ENCODE results near the gene NFE2. TPM values are rescaled to one million over a fixed set of nuclear protein-coding genes. Genes with fewer than 3 reads are reported as not detected.

The NFE2 gene
- total RNA-seq, 1 experiment from 2014 or later = 0.06 TPM

DNA sequence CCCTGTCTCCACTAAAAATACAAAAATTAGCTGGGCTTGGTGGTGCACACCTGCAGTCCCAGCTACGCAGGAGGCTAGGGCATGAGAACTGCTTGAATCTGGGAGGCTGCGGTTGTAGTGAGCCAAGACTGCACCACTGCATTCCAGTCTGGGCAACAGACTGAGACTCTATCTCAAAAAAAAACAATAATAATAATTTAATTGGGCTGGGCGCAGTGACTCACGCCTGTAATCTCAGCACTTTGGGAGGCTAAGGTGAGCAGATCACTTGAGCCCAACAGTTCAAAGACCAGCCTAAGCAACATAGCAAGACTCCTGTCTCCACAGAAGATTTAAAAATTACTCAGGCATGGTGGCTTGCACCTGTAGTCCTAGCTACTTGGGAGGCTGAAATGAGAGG is 47.6 kb downstream of the NFE2 start:
- no peak for DNase-seq (ENCODE audit: low read depth)

GRCh38 chr12:54251667-54252284 is 49.0 kb downstream of the NFE2 start:
- peak; percentile 46 for DNase-seq (ENCODE audit: low read depth)

DNA sequence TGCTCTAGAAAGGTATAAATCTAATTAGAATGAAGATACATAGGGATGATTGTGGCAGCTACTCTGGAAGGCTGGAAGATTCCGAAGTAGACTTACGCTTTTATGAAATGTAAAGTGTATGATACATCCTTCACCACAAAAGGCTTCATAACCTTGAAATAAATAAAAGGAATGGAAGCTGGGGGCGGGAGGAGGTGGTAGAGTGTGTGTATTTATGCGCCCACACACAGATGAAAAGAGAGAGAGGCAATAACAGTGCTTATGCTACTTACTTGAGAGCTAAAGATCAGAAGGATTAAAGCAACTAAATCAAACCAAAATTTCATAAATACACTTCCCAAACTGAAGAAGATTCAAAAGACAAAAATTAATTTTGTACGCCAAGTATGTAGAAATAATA is 51.3 kb downstream of the NFE2 start:
- no peak for DNase-seq (ENCODE audit: low read depth)

GRCh38 chr12:54246011-54246641 is 54.7 kb downstream of the NFE2 start:
- DNase-seq (ENCODE audit: low read depth) = no peak

Other genes starting within 250 kb of the NFE2 start
- gene HOXC4, start 247.2 kb downstream of the NFE2 start, total RNA-seq (2014; rRNA removed) = 2.9 and 4.2 TPM in 2 replicates
- gene SMUG1, start 112.0 kb downstream of the NFE2 start, total RNA-seq (2014; rRNA removed) = 57.6 and 69.9 TPM in 2 replicates
- gene CBX5, start 20.9 kb downstream of the NFE2 start, total RNA-seq (2014; rRNA removed) = 65.3 and 90.8 TPM in 2 replicates
- gene HNRNPA1, start 20.3 kb downstream of the NFE2 start, total RNA-seq (2014; rRNA removed) = 529 and 606 TPM in 2 replicates
- 124 and 186 TPM in 2 replicates for gene COPZ1, start 24.1 kb upstream of the NFE2 start, total RNA-seq (2014; rRNA removed)
- gene GPR84, start 63.5 kb upstream of the NFE2 start, total RNA-seq (2014; rRNA removed) = not detected in 2 replicates
- gene ZNF385A, start 83.7 kb upstream of the NFE2 start, total RNA-seq (2014; rRNA removed) = 2.6 and 3.7 TPM in 2 replicates
- gene ITGA5, start 118.3 kb upstream of the NFE2 start, total RNA-seq (2014; rRNA removed) = 202 and 242 TPM in 2 replicates
- gene GTSF1, start 172.6 kb upstream of the NFE2 start, total RNA-seq (2014; rRNA removed) = not detected in 2 replicates
- gene NCKAP1L, start 196.7 kb upstream of the NFE2 start, total RNA-seq (2014; rRNA removed) = not detected in 2 replicates
- not detected in 2 replicates for gene PDE1B, start 248.6 kb upstream of the NFE2 start, total RNA-seq (2014; rRNA removed)

Measured in LHCN-M2 (cell line).